HepG2 (cell line): ENCODE measurements around the gene CD177. TPM values are rescaled to one million over a fixed set of nuclear protein-coding genes. Genes with fewer than 3 reads are reported as not detected.
"Not testable (repeated sequence)": the region's sequence is repeated elsewhere in the genome, so short reads cannot be mapped to it uniquely, and the experiment has no call there.

Experiments
- ATAC-seq: fragments of 200-7000 bp; cut with Tn5 transposase; 3 replicates; pipeline ENCODE4 v1.9.1; 2020; ENCODE audit warnings: mild to moderate bottlenecking, moderate library complexity
- BruUV-seq: library from RNA; stranded (reverse); fragments of 400-500 nt; replicated peaks from 2 replicates; lab custom pipeline; 2021; lab: Mats Ljungman, UMichigan
- CTCF ChIA-PET: fragments of 300-600 bp; formaldehyde crosslinking; extraction: SDS; loops from one replicate; lab custom pipeline; 2021; ENCODE audit warnings: low total read pairs, inconsistent platforms, low intra/inter-chr PET ratio; lab: Yijun Ruan, JAX
- POLR2A ChIA-PET: fragments of 350-600 bp; sonication (Branson Sonifier 250); formaldehyde crosslinking; loops from one replicate; lab custom pipeline; 2020; ENCODE audit warnings: antibody characterized with exemption, inconsistent platforms; lab: Yijun Ruan, JAX
- DNase-seq: peaks from one replicate; pipeline ENCODE4 v3.0.0-alpha.2; 2015; ENCODE audit warnings: low spot score
- FAIRE-seq: peaks from 3 replicates; lab custom pipeline; 2011; peaks lifted over from hg19 to GRCh38; lab: Jason Lieb, UNC
- H2AFZ ChIP-seq: one replicate; pipeline ENCODE4 v1.6.1; 2011; ENCODE audit warnings: low read length, inconsistent platforms
- H3K27ac ChIP-seq: fragments of 300-600 bp; 3 replicates; pipeline ENCODE4 v1.8.0; 2011; ENCODE audit warnings: mixed run types, mild to moderate bottlenecking, mixed read lengths, low read length, inconsistent platforms; ENCODE audit not compliant: insufficient read depth; ENCODE audit errors: extremely low read length
- H3K27me3 ChIP-seq, 2 experiments: fragments of 200-600 bp in 1 of 2; 2 replicates in 1 of 2; 3 replicates in 1 of 2; pipeline versions ENCODE4 v1.6.0 to v1.8.0; 2011; ENCODE audit warnings: low read length in 2 of 2, mild to moderate bottlenecking in 2 of 2, moderate library complexity in 2 of 2, inconsistent platforms in 1 of 2; ENCODE audit not compliant: insufficient read depth in 2 of 2, control insufficient read depth in 1 of 2
- H3K36me3 ChIP-seq, 2 experiments: fragments of 200-600 bp in 1 of 2; replicated peaks in 1 of 2; 2 replicates in 1 of 2; 3 replicates in 1 of 2; pipeline versions ENCODE4 v1.5.1 to v1.8.0; 2011; ENCODE audit warnings: low read length in 2 of 2, inconsistent platforms in 1 of 2; ENCODE audit not compliant: insufficient read depth in 2 of 2, control insufficient read depth in 1 of 2
- H3K4me1 ChIP-seq: 2 replicates; pipeline ENCODE4 v1.5.1; 2012; ENCODE audit warnings: low read length, inconsistent platforms; ENCODE audit not compliant: insufficient read depth
- H3K4me2 ChIP-seq: 2 replicates; pipeline ENCODE4 v1.6.0; 2011; ENCODE audit warnings: low read depth, low read length, inconsistent platforms
- H3K4me3 ChIP-seq, 3 experiments: fragments of 200-600 bp in 1 of 3; sonication (generic), shearing (Covaris generic) in 1 of 3; replicated peaks in 1 of 3; 2 replicates each; pipeline ENCODE4 v1.5.1; 2011 to 2016; ENCODE audit warnings: low read length in 3 of 3, inconsistent platforms in 2 of 3, low read depth in 2 of 3, mild to moderate bottlenecking in 2 of 3, control low read depth in 1 of 3, mixed read lengths in 1 of 3; ENCODE audit not compliant: insufficient read depth in 1 of 3
- H3K79me2 ChIP-seq: one replicate; pipeline ENCODE4 v1.6.1; 2011; ENCODE audit warnings: low read length, inconsistent platforms; ENCODE audit not compliant: insufficient read depth
- H3K9ac ChIP-seq: 2 replicates; pipeline ENCODE4 v1.6.0; 2011; ENCODE audit warnings: mild to moderate bottlenecking, low read depth, low read length, inconsistent platforms; ENCODE audit not compliant: insufficient read depth
- H3K9me3 ChIP-seq: 2 replicates; pipeline ENCODE4 v1.5.1; 2012; ENCODE audit warnings: mild to moderate bottlenecking, low read length
- H4K20me1 ChIP-seq: 2 replicates; pipeline ENCODE4 v1.6.0; 2011; ENCODE audit warnings: inconsistent platforms, mild to moderate bottlenecking, low read length, moderate library complexity; ENCODE audit not compliant: insufficient read depth
- EZH2 ChIP-seq: conservative IDR thresholded peaks from 2 replicates; pipeline ENCODE4 v1.6.1; 2012; ENCODE audit warnings: mild to moderate bottlenecking, low read depth, low read length, moderate library complexity
- PAXIP1 ChIP-seq: sonication (generic); formaldehyde crosslinking; conservative IDR thresholded peaks from 2 replicates; pipeline ENCODE4 v1.4.0; 2020; ENCODE audit warnings: mild to moderate bottlenecking, missing genetic modification reagents, moderate library complexity
- SALL1 ChIP-seq: sonication (generic); formaldehyde crosslinking; IDR thresholded peaks from 2 replicates; pipeline ENCODE4 v1.8.0; 2022; ENCODE audit warnings: mild to moderate bottlenecking, missing genetic modification reagents
- TAF1 ChIP-seq: sonication (generic); formaldehyde crosslinking; IDR thresholded peaks from 2 replicates; pipeline ENCODE4 v1.4.0; 2020; ENCODE audit warnings: missing genetic modification reagents
- ZNF678 ChIP-seq: sonication (generic); formaldehyde crosslinking; IDR thresholded peaks from 2 replicates; pipeline ENCODE4 v1.4.0; 2020; ENCODE audit warnings: mild to moderate bottlenecking, missing genetic modification reagents
- ZNF746 ChIP-seq: sonication (generic); formaldehyde crosslinking; IDR thresholded peaks from 2 replicates; pipeline ENCODE4 v1.8.0; 2022; ENCODE audit warnings: mild to moderate bottlenecking, missing genetic modification reagents
- WGBS: methylation state at CpG from one replicate; pipeline ENCODE4 v1.1.6; 2017; ENCODE audit warnings: low lambda C conversion rate; 5-methylcytosine and 5-hydroxymethylcytosine counted together
- in situ Hi-C: cut with HindIII; loops from 2 replicates; pipeline ENCODE4 v1.10.0; 2017; ENCODE audit warnings: low pct_unique_long_range_greater_than_20kb; ENCODE audit not compliant: extremely low pct_ligation_motif_present
- intact Hi-C: fragments of 100-400 bp; cut with micrococcal nuclease; formaldehyde crosslinking; loops from one replicate; pipeline ENCODE4 v1.10.0; 2022; ENCODE audit not compliant: unreplicated experiment
- polyA plus RNA-seq, 8 experiments: library from polyadenylated mRNA; depleted of rRNA in 3 of 8; stranded (reverse) in 7 of 8; unstranded in 1 of 8; fragments of >200 nt; fragmentation: Illumina TruSeq in 4 of 8; extraction: Trizol in 4 of 8; gene quantifications; 2 replicates each; pipeline versions ENCODE4 v1.2.1 to v1.2.3, GENCODE V29; 2011 to 2016; ENCODE audit warnings: low read depth in 4 of 8, missing spikeins in 1 of 8, mixed read lengths in 1 of 8; ENCODE audit not compliant: insufficient read depth in 1 of 8
- total RNA-seq, 5 experiments: library from RNA; depleted of rRNA; stranded (reverse); fragments of >200 nt; fragmentation: Illumina TruSeq; extraction: Trizol; gene quantifications; 2 replicates each; pipeline ENCODE4 v1.2.3, GENCODE V29; 2016; ENCODE audit warnings: low read depth in 1 of 5

Gene CD177
- total and polyA plus RNA-seq, 2 of the 13 experiments (the other 11 are each of a cell fraction or from before 2014, with no cell fraction given): not detected

- FAIRE-seq: no peak
- no TSS peak for BruUV-seq
These were observed 9.3 kb downstream of the CD177 start for GRCh38 chr19:43362745-43363144.

GRCh38 chr19:43365677-43366076 lies 12.2 kb downstream of the CD177 start:
- CTCF ChIA-PET, H3K27ac ChIP-seq, POLR2A ChIA-PET, H3K79me2 ChIP-seq, H3K9me3 ChIP-seq, H3K27me3 ChIP-seq, H3K4me2 ChIP-seq, BruUV-seq, H3K4me1 ChIP-seq, ATAC-seq, H3K4me3 ChIP-seq, H2AFZ ChIP-seq, H3K36me3 ChIP-seq, DNase-seq, intact Hi-C loops, FAIRE-seq, H4K20me1 ChIP-seq, in situ Hi-C loops, H3K9ac ChIP-seq: not testable (repeated sequence)
- WGBS: 35% methylated on average over 4 of the region's 9 CpGs

More at GRCh38 chr19:43362745-43363144, 9.3 kb downstream of the CD177 start:
- no peaks in the 10 kb centered on the region for H4K20me1 ChIP-seq
- H3K9me3 ChIP-seq: no peaks in the 10 kb centered on the region
- no peak overlapping the region for H3K4me3 ChIP-seq
- no peak overlapping the region for H3K4me2 ChIP-seq
- intact Hi-C loops: no loop called here
- H3K9ac ChIP-seq: no peak overlapping the region
- WGBS: 3% methylated on average over 6 of the region's 11 CpGs
- H3K79me2 ChIP-seq: no peaks in the 10 kb centered on the region
- ChIA-PET POLR2A (no interaction called here), CTCF (no interaction called here)
- no peaks in the 10 kb centered on the region for H3K4me1 ChIP-seq
- no peak for ATAC-seq
- in situ Hi-C loops: no loop called here
- H3K27ac ChIP-seq: no peak overlapping the region
- no peaks in the 10 kb centered on the region for H3K36me3 ChIP-seq
- DNase-seq: no peak
- TF ChIP-seq ZNF678 (CRISPR knock-in tag) (no peak), PAXIP1 (CRISPR knock-in tag) (no peak), TAF1 (CRISPR knock-in tag) (no peak), ZNF746 (CRISPR knock-in tag) (no peak), SALL1 (CRISPR knock-in tag) (no peak), EZH2 (no peak)
- TF ChIP-seq, all 625 proteins: peak for 0
- Histone ChIP-seq H3K27me3 (peaks cover 0 to under 1% of the 10 kb centered on the region in 2 experiments; a peak in 1 of 5 replicates), H2AFZ (no peak overlapping the region)
